HL-60 (cell line): ENCODE measurements around the gene DTWD2.
"Not testable (repeated sequence)": the region's sequence is repeated elsewhere in the genome, so short reads cannot be mapped to it uniquely, and the experiment has no call there.

ENCODE experiments used
- DNase-seq, 2 experiments: peaks; one replicate each; pipeline ENCODE4 v3.0.0-alpha.2; 2010 to 2020; ENCODE audit warnings: low read depth in 1 of 2, low spot score in 1 of 2
- H3K27ac ChIP-seq: fragments of 250-450 bp; sonication (Bioruptor Pico); replicated peaks from 2 replicates; pipeline ENCODE4 v1.5.1; 2020; ENCODE audit warnings: mild to moderate bottlenecking, moderate library complexity
- H3K27me3 ChIP-seq: fragments of 250-450 bp; sonication (Bioruptor Pico); 2 replicates; pipeline ENCODE4 v1.5.1; 2021; ENCODE audit warnings: mild to moderate bottlenecking, moderate library complexity; ENCODE audit not compliant: insufficient read depth, poor library complexity, severe bottlenecking
- H3K4me3 ChIP-seq: replicated peaks from 2 replicates; pipeline ENCODE4 v1.5.1; 2011; ENCODE audit warnings: mild to moderate bottlenecking, control low read depth, low read length; ENCODE audit not compliant: insufficient read depth
- GABPA ChIP-seq: IDR thresholded peaks from 2 replicates; pipeline ENCODE4 v1.6.1; 2012; ENCODE audit warnings: low read depth
- POLR2AphosphoS5 ChIP-seq: IDR thresholded peaks from 2 replicates; pipeline ENCODE4 v1.6.1; 2012; ENCODE audit warnings: low read depth
- SPI1 ChIP-seq: IDR thresholded peaks from 2 replicates; pipeline ENCODE4 v1.6.1; 2012; ENCODE audit warnings: low read depth, mild to moderate bottlenecking, borderline replicate concordance
- TF ChIP-seq, protein P1 (sequence below): IDR thresholded peaks from one replicate; pipeline ENCODE4 v1.5.1; 2011; ENCODE audit warnings: low read length, control low read depth, inconsistent platforms; ENCODE audit not compliant: insufficient read depth
- TF ChIP-seq, protein P2 (sequence below): IDR thresholded peaks from 2 replicates; pipeline ENCODE4 v1.6.1; 2012; ENCODE audit warnings: low read depth; ENCODE audit not compliant: insufficient replicate concordance

DTWD2 gene

DNA sequence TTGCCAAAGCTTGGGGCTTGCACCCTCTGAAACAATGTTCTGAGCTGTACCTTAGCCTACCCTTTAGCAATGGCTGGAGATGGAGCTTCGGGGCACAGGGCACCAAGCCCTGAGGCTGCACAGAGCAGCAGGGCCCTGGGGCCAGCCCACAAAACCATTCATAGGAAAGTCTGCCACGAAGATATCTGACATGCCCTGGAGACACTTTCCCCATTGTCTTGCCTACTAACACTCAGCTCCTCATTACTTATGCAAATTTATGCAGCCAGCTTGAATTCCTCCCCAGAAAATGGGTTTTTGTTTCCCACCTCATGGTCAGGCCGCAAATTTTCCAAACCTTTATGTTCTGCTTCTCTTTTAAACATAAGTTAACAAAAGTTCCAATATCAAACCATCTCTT lies 105.7 kb downstream of the DTWD2 start:
- no peak for DNase-seq
- no peak for TF ChIP-seq POLR2AphosphoS5

DNA sequence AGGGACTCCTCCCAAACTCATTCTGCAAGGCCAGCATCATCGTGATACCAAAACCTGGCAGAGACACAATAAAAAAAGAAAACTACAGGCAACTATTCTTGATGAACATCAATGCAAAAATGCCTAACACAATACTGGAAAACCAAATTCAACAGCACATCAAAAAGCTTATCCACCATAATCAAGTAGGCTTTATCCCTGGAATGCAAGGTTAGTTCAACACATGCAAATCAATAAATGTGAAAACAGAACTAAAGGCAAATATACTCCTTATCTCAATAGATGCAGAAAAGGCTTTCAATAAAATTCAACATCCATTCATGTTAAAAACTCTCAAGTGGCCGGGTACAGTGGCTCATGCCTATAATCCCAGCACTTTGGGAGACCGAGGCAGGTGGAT lies 111.5 kb downstream of the DTWD2 start:
- not testable (repeated sequence) for H3K27me3 ChIP-seq, H3K27ac ChIP-seq, DNase-seq, H3K4me3 ChIP-seq

More for the DNA sequence above, 105.7 kb downstream of the DTWD2 start:
- H3K4me3 ChIP-seq: no peak overlapping the region
- H3K27ac ChIP-seq: no peak overlapping the region
- H3K27me3 ChIP-seq: no peaks in the 10 kb centered on the region

DNA sequence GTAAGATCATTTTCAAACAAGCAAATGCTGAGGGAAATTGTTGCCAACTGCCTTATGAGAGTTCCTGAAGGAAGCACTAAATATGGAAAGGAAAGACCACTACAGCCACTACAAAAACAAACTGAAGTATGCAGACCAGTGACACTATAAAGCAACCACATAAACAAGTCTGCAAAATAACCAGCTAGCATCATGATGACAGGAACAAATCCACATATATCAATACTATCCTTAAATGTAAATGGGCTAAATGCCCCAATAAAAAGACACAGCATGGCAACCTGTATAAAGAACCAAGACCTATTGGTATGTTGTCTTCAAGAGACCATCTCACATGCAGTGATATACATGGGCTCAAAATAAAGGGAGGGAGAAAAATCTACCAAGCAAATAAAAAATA lies 113.2 kb downstream of the DTWD2 start:
- TF ChIP-seq POLR2AphosphoS5 (no peak), GABPA (no peak)
- TF ChIP-seq, protein P1, sequence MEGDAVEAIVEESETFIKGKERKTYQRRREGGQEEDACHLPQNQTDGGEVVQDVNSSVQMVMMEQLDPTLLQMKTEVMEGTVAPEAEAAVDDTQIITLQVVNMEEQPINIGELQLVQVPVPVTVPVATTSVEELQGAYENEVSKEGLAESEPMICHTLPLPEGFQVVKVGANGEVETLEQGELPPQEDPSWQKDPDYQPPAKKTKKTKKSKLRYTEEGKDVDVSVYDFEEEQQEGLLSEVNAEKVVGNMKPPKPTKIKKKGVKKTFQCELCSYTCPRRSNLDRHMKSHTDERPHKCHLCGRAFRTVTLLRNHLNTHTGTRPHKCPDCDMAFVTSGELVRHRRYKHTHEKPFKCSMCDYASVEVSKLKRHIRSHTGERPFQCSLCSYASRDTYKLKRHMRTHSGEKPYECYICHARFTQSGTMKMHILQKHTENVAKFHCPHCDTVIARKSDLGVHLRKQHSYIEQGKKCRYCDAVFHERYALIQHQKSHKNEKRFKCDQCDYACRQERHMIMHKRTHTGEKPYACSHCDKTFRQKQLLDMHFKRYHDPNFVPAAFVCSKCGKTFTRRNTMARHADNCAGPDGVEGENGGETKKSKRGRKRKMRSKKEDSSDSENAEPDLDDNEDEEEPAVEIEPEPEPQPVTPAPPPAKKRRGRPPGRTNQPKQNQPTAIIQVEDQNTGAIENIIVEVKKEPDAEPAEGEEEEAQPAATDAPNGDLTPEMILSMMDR: no peak
- TF ChIP-seq, protein P2, sequence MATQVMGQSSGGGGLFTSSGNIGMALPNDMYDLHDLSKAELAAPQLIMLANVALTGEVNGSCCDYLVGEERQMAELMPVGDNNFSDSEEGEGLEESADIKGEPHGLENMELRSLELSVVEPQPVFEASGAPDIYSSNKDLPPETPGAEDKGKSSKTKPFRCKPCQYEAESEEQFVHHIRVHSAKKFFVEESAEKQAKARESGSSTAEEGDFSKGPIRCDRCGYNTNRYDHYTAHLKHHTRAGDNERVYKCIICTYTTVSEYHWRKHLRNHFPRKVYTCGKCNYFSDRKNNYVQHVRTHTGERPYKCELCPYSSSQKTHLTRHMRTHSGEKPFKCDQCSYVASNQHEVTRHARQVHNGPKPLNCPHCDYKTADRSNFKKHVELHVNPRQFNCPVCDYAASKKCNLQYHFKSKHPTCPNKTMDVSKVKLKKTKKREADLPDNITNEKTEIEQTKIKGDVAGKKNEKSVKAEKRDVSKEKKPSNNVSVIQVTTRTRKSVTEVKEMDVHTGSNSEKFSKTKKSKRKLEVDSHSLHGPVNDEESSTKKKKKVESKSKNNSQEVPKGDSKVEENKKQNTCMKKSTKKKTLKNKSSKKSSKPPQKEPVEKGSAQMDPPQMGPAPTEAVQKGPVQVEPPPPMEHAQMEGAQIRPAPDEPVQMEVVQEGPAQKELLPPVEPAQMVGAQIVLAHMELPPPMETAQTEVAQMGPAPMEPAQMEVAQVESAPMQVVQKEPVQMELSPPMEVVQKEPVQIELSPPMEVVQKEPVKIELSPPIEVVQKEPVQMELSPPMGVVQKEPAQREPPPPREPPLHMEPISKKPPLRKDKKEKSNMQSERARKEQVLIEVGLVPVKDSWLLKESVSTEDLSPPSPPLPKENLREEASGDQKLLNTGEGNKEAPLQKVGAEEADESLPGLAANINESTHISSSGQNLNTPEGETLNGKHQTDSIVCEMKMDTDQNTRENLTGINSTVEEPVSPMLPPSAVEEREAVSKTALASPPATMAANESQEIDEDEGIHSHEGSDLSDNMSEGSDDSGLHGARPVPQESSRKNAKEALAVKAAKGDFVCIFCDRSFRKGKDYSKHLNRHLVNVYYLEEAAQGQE: no peak
- H3K27me3 ChIP-seq: no peaks in the 10 kb centered on the region
- DNase-seq: no peak
- H3K27ac ChIP-seq: no peak overlapping the region
- H3K4me3 ChIP-seq: no peak overlapping the region

DNA sequence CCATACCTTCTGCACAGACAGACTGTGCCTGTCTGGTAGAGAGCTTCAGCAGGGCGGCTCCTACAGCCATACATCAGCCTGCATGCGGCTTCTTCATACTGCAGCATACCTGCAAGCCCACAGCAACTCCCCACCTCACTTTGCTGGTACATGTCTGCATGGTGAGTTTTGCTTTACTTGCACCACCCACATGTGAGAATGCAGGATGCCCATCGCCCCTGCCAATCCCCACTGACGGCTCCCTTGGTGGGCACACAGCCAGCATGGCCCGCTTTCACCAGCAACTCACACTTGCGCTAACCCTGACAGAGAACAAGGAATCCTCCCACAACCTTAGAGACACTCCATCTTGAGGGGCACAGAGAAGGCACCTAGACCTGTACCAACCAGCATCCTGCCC lies 114.9 kb downstream of the DTWD2 start:
- Histone ChIP-seq H3K4me3 (no peak overlapping the region), H3K27me3 (no peaks in the 10 kb centered on the region), H3K27ac (no peak overlapping the region)
- DNase-seq: no peak
- TF ChIP-seq SPI1 (no peak), GABPA (no peak), POLR2AphosphoS5 (no peak)
- TF ChIP-seq, protein P1: no peak
- TF ChIP-seq, protein P2: no peak

DNA sequence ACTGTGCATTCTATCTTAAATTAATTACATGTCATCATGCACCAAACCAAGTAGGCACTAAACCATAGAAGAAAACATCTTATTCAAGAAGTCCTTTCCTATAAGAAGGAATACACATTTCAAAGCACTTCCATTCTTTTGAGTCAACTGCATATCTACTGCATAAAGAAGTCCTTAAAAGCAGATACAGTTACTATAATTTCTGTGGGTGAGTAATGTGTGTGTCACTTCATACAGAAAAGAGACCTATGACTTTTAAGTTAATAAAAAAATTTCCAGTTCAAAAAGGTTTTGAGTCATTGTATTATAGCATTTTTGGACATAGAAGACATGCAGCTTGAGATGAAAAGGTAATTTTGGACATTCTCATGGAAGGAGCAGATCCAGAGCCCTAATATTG lies 125.0 kb downstream of the DTWD2 start:
- Histone ChIP-seq H3K4me3 (no peak overlapping the region), H3K27me3 (no peaks in the 10 kb centered on the region), H3K27ac (no peak overlapping the region)
- DNase-seq: no peak
- TF ChIP-seq POLR2AphosphoS5 (no peak), GABPA (no peak), SPI1 (no peak)
- TF ChIP-seq, protein P2: no peak
- TF ChIP-seq, protein P1: no peak
